ENCODE measurements around the gene PRRX2. TPM values are rescaled to one million over a fixed set of nuclear protein-coding genes. Genes with fewer than 3 reads are reported as not detected.

Gene PRRX2
- total RNA-seq, 1 experiment from 2014 or later, result 10.7 TPM

DNA sequence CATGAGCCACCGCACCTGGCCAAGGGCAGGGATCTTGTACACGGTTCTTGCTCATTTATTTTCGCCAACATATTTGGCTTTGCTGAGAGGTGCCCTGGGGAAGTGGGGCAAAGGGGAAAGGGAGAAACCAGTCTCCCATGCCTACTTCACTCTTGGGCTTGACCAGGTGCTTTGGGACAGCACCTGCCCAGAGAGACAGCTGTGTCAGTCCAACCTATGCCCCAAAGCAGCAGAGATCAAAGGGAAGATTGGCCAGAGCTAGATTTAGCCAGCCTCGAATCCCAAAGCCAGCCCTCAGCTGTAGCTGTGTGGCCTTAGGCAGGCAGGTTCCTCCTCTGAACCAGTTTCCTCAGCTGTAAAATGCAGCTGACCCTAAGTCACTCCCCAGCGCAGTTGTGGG lies 89.7 kb downstream of the PRRX2 start (continued):
- TF ChIP-seq, protein P1, sequence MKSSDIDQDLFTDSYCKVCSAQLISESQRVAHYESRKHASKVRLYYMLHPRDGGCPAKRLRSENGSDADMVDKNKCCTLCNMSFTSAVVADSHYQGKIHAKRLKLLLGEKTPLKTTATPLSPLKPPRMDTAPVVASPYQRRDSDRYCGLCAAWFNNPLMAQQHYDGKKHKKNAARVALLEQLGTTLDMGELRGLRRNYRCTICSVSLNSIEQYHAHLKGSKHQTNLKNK (CRISPR knock-in tag; IDR thresholded peaks at IDR 0.05), result no peak
- TF ChIP-seq ELF4 (CRISPR knock-in tag; IDR thresholded peaks at IDR 0.05; ENCODE audit: low read depth) (no peak), NR2C2 (CRISPR knock-in tag; IDR thresholded peaks at IDR 0.05) (no peak), ZNF121 (CRISPR knock-in tag; IDR thresholded peaks at IDR 0.05) (no peak), NR1H2 (CRISPR knock-in tag; IDR thresholded peaks at IDR 0.05) (no peak)
- TF ChIP-seq, protein P2, sequence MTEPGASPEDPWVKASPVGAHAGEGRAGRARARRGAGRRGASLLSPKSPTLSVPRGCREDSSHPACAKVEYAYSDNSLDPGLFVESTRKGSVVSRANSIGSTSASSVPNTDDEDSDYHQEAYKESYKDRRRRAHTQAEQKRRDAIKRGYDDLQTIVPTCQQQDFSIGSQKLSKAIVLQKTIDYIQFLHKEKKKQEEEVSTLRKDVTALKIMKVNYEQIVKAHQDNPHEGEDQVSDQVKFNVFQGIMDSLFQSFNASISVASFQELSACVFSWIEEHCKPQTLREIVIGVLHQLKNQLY (CRISPR knock-in tag; IDR thresholded peaks at IDR 0.05), result no peak

DNA sequence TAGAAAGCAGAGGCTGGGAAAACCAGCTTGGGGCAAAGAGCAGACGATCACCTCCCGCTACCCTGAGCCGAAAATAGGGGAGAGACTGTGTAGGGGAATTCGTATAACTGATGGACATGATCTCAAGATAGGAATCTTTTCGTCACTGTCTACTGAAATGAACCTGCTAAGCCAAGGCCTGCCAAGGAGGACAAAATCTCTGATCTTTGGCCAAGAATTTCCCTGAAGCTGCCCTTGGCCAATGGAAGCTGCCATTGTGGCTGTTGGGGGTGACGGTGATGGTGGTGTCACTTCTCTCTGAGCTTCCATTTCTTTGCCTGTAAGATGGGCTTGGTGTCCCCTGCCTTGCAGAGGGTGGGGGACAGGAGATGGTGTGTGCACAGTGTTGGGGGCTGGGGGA lies 90.7 kb downstream of the PRRX2 start:
- ATAC-seq (no peak), DNase-seq (ENCODE audit: low spot score) (no peak)
- no peak overlapping the region for H3K4me3 Mint-ChIP-seq
- peaks cover 15% of the 10 kb centered on the region for H3K4me1 Mint-ChIP-seq
- no peak for TF ChIP-seq ZNF121 (CRISPR knock-in tag; IDR thresholded peaks at IDR 0.05)
- TF ChIP-seq, protein P3, sequence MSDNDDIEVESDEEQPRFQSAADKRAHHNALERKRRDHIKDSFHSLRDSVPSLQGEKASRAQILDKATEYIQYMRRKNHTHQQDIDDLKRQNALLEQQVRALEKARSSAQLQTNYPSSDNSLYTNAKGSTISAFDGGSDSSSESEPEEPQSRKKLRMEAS (CRISPR knock-in tag; IDR thresholded peaks at IDR 0.05), result no peak
- no peak overlapping the region for H3K27ac Mint-ChIP-seq
- no peaks in the 10 kb centered on the region for H3K9me3 Mint-ChIP-seq
- H3K27me3 Mint-ChIP-seq (ENCODE audit: low read depth), result no peaks in the 10 kb centered on the region
- no peaks in the 10 kb centered on the region for H3K36me3 Mint-ChIP-seq
- CTCF ChIA-PET, result interaction anchor here (0.6 to 2.6 kb wide), 6 partner anchors 8 to 132 kb away, joined by 3 to 21 read pairs (median 4); no protein-coding TSS in a partner anchor
- POLR2A ChIA-PET, result no interaction called here

DNA sequence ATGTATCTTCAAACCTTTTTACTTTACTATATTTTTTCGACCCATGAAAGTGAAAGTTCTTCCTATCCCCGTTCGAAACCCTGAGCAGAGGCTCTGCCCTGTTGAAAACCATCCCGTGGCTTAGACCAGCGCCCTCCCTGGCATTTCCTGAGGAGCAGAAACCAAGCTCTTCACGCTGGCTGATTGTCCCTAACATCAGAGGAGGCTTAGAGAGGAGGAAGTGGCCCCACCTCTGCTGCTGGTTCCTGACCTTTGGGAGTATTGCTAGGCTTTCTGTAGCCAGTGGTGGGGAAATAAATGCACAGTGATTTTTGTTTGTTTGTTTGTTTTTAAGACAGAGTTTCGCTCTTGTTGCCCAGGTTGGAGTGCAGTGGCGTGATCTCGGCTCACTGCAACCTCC lies 91.6 kb downstream of the PRRX2 start:
- ChIA-PET POLR2A (no interaction called here), CTCF (interaction anchor here (0.7 to 2.6 kb wide), 4 partner anchors 19 to 115 kb away, joined by 3 to 21 read pairs (median 5); partner anchors contain the start of gene ASB6)
- Mint-ChIP-seq H3K9me3 (no peaks in the 10 kb centered on the region), H3K27ac (no peak overlapping the region), H3K4me1 (peaks cover 18% of the 10 kb centered on the region), H3K4me3 (no peak overlapping the region), H3K36me3 (no peaks in the 10 kb centered on the region), H3K27me3 (ENCODE audit: low read depth) (no peaks in the 10 kb centered on the region)
- DNase-seq (ENCODE audit: low spot score) (no peak), ATAC-seq (no peak; the same call in 1 of the 2 replicates)
- TF ChIP-seq NFYB (CRISPR knock-in tag; conservative IDR thresholded peaks at IDR 0.05; ENCODE audit: low read depth) (no peak), MYBL2 (CRISPR knock-in tag; IDR thresholded peaks at IDR 0.05) (no peak), ZNF416 (CRISPR knock-in tag; IDR thresholded peaks at IDR 0.05) (no peak)
- TF ChIP-seq, protein P2 (CRISPR knock-in tag; IDR thresholded peaks at IDR 0.05), result no peak

DNA sequence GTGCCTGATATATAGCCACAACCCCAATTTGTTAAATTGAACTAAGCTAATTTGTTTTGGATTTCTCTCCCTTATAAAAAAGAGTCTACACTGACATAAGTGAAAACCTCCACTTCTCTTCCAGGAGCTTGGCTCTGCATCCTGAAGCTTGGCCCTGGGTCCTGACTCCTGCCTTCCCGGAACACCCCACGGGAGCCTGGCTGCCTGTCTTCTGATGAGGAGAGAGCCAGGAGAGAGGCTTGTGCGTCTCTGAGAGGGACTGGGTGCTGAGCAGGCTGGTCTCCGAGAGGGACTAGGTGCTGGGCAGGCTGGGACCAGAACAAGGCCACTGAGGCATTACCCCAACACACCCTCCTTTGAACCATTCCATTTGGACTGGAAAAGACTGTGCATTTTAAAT lies 93.9 kb downstream of the PRRX2 start:
- no peak for TF ChIP-seq ZNF416 (CRISPR knock-in tag; IDR thresholded peaks at IDR 0.05)
- TF ChIP-seq ELF4 (CRISPR knock-in tag; IDR thresholded peaks at IDR 0.05; ENCODE audit: low read depth), result no peak
- TF ChIP-seq, protein P4, sequence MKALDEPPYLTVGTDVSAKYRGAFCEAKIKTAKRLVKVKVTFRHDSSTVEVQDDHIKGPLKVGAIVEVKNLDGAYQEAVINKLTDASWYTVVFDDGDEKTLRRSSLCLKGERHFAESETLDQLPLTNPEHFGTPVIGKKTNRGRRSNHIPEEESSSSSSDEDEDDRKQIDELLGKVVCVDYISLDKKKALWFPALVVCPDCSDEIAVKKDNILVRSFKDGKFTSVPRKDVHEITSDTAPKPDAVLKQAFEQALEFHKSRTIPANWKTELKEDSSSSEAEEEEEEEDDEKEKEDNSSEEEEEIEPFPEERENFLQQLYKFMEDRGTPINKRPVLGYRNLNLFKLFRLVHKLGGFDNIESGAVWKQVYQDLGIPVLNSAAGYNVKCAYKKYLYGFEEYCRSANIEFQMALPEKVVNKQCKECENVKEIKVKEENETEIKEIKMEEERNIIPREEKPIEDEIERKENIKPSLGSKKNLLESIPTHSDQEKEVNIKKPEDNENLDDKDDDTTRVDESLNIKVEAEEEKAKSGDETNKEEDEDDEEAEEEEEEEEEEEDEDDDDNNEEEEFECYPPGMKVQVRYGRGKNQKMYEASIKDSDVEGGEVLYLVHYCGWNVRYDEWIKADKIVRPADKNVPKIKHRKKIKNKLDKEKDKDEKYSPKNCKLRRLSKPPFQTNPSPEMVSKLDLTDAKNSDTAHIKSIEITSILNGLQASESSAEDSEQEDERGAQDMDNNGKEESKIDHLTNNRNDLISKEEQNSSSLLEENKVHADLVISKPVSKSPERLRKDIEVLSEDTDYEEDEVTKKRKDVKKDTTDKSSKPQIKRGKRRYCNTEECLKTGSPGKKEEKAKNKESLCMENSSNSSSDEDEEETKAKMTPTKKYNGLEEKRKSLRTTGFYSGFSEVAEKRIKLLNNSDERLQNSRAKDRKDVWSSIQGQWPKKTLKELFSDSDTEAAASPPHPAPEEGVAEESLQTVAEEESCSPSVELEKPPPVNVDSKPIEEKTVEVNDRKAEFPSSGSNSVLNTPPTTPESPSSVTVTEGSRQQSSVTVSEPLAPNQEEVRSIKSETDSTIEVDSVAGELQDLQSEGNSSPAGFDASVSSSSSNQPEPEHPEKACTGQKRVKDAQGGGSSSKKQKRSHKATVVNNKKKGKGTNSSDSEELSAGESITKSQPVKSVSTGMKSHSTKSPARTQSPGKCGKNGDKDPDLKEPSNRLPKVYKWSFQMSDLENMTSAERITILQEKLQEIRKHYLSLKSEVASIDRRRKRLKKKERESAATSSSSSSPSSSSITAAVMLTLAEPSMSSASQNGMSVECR (CRISPR knock-in tag; IDR thresholded peaks at IDR 0.05; ENCODE audit: borderline replicate concordance), result no peak
- no peak for TF ChIP-seq IRF2 (CRISPR knock-in tag; IDR thresholded peaks at IDR 0.05; ENCODE audit: borderline replicate concordance, low read depth)
- TF ChIP-seq PRRX2 (CRISPR knock-in tag; IDR thresholded peaks at IDR 0.05), result no peak
- Mint-ChIP-seq H3K4me1 (peaks cover 6% of the 10 kb centered on the region), H3K36me3 (no peaks in the 10 kb centered on the region), H3K4me3 (no peak overlapping the region), H3K27ac (no peak overlapping the region), H3K27me3 (ENCODE audit: low read depth) (no peaks in the 10 kb centered on the region), H3K9me3 (no peaks in the 10 kb centered on the region)
- ATAC-seq (no peak), DNase-seq (ENCODE audit: low spot score) (no peak)
- ChIA-PET CTCF (interaction anchor here (1.0 to 1.4 kb wide), 2 partner anchors 21 to 22 kb away, joined by 3 to 4 read pairs; no protein-coding TSS in a partner anchor), POLR2A (no interaction called here)

Data from WTC11 (cell line).